Esophagus mucosa (tissue), 1 donor: ENCODE measurements around the gene FOXL3. TPM values are rescaled to one million over a fixed set of nuclear protein-coding genes. Genes with fewer than 3 reads are reported as not detected.

Experiments used
- ATAC-seq: fragments of 200-7000 bp; cut with Tn5 transposase; one replicate; pipeline ENCODE4 v1.9.1; 2020
- total RNA-seq: library from RNA; stranded (reverse); gene quantifications from one replicate; pipeline ENCODE4 v1.2.4, GENCODE V29; 2023
- donor health status: DM: yes; HTN: yes; CAD: no.

FOXL3 gene
- total RNA-seq, 1 donor from 2014 or later: not detected

DNA sequence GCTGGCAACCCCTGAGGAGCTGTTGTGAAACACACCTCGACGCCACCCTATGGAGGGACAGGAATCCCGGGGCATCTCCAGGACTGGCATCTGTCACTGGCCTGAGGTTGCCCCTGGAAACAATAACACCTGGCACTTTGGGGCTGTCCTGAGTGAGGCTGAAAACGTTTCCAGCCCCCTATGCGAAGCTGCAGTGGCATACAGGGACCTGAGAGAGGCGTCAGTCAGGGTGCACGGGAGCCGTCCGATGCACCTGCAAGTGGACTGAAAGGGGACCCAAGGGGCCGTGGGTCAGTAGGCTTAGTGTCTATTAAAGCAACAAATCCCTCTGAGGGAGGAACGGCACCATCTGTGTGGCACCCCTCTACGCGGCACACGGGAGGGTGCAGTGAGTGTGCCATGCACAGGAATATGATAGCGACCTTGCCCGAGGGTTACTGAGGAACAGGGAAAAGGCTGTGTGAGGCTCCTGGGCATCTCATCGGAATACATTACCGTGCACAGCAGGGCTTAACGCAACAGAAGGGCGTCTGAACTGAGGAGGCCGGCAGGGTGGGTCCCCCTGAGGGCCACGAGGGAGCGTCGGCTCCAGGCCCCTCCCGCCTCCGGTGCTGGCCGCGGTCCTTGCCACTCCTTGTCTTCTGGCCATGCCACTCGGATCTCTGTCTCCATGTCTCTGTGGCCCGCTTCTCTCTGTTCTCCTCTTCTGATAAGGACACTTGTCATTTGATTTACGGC, 50.4 kb downstream of the FOXL3 start:
- no peak for ATAC-seq

Other genes with a start within 250 kb of the FOXL3 start
- gene FAM20C, start 97.6 kb upstream of the FOXL3 start, total RNA-seq: 12.6 TPM
- 4.1 TPM for gene PDGFA, start 229.7 kb downstream of the FOXL3 start, total RNA-seq